ENCODE data around the gene CDC14B. TPM values are rescaled to one million over a fixed set of nuclear protein-coding genes. Genes with fewer than 3 reads are reported as not detected.

The CDC14B gene
- polyA plus RNA-seq, 2 donors = 1.8 to 2.1 TPM

DNA sequence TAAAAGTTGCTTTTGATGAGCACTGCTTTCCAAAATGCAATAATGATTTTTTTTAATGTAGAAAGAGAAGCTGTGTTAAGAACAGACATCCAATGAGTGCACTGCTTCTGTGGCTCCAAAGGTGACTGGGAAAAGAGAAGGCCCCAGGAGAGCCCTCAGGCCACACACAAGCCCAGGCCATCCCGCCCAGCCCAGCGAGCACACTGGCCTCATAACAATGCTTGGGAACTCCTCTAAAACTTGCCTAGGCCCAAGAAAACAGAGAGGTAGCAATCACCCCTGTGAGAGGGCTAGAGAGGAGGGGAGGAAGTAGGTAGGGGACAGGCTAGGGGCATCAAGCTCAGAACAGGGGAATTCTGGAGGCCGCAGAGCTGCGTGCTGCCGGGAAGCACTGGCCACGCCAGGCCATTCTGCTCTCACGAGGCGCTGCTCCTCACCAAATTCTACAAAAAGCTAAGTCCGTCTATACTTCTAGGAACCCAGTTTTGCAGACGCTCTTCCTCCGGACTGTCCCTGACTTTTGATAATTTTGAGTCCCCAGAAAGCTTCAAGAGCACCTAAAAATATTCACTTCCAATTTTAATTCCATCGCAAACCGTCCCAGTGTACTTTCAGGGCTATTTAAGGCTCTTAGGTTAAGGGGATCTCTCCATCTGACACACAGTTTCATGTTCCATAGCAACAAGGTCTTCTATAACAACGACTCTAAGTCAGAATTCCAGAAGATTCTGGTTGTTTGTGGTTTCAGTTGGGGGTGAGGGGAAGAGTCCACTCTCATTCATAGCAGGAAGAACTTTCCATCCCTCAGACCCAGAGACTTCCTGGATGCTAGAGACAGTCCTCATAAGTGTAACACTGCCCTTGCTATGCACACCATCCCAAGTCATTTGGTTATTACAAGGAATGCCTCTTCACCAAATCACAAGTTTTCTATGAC is 118.7 kb downstream of the CDC14B start:
- no peak overlapping the region for H3K27ac ChIP-seq (ENCODE audit: low read depth in 2 of 2, low read length in 1 of 2)
- 91 to 92% methylated on average over 14 of the region's 14 CpGs for WGBS, 2 donors

DNA sequence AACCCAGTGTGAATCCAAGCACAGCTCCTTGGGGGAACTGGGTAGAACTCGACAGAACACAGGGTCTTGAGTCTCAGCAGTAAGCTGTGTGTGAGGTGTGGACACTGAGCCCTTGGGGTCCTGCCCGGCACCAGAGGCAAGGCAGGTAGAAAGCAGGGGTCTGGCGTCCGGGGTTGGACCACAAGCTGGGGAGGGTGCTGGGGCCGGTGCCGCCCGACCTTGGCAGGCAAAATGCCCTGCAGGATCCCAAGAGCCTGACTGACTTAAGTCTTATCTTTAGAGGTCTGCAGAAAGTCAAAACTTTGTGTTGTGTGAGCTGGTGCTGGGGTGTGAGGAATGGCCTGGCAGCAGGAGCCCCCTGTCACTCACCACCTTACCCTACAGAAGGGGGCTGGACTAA is 120.4 kb downstream of the CDC14B start:
- Histone ChIP-seq H3K4me1 (ENCODE audit: control insufficient read depth in 2 of 2, insufficient read depth in 2 of 2, low read length in 1 of 2) (no peaks in the 10 kb centered on the region), H3K4me3 (ENCODE audit: low read depth in 1 of 2, low read length in 2 of 2) (no peak overlapping the region), H3K27ac (ENCODE audit: low read depth in 2 of 2, low read length in 1 of 2) (no peak overlapping the region), H3K36me3 (ENCODE audit: control insufficient read depth in 2 of 2, insufficient read depth in 2 of 2, low read length in 1 of 2) (no peaks in the 10 kb centered on the region), H3K9me3 (ENCODE audit: control insufficient read depth in 2 of 2, insufficient read depth in 1 of 2, low read depth in 1 of 2, low read length in 1 of 2) (no peaks in the 10 kb centered on the region), H3K27me3 (ENCODE audit: control insufficient read depth in 1 of 2, insufficient read depth in 2 of 2, low read length in 2 of 2) (no peaks in the 10 kb centered on the region)
- WGBS, 2 donors = 90 to 94% methylated on average over 7 of the region's 7 CpGs

More for the DNA sequence above, 118.7 kb downstream of the CDC14B start:
- no peaks in the 10 kb centered on the region for H3K9me3 ChIP-seq (ENCODE audit: control insufficient read depth in 2 of 2, insufficient read depth in 1 of 2, low read depth in 1 of 2, low read length in 1 of 2)
- no peaks in the 10 kb centered on the region for H3K27me3 ChIP-seq (ENCODE audit: control insufficient read depth in 1 of 2, insufficient read depth in 2 of 2, low read length in 2 of 2)
- no peak overlapping the region for H3K4me3 ChIP-seq (ENCODE audit: low read depth in 1 of 2, low read length in 2 of 2)
- H3K4me1 ChIP-seq (ENCODE audit: control insufficient read depth in 2 of 2, insufficient read depth in 2 of 2, low read length in 1 of 2) = no peaks in the 10 kb centered on the region
- H3K36me3 ChIP-seq (ENCODE audit: control insufficient read depth in 2 of 2, insufficient read depth in 2 of 2, low read length in 1 of 2) = no peaks in the 10 kb centered on the region

GRCh38 chr9:96498796-96499195 is 120.8 kb downstream of the CDC14B start:
- H3K9me3 ChIP-seq (ENCODE audit: control insufficient read depth in 2 of 2, insufficient read depth in 1 of 2, low read depth in 1 of 2, low read length in 1 of 2) = no peaks in the 10 kb centered on the region
- H3K4me3 ChIP-seq (ENCODE audit: low read depth in 1 of 2, low read length in 2 of 2) = no peak overlapping the region
- WGBS, 2 donors = 79 to 85% methylated on average over 7 of the region's 7 CpGs

DNA sequence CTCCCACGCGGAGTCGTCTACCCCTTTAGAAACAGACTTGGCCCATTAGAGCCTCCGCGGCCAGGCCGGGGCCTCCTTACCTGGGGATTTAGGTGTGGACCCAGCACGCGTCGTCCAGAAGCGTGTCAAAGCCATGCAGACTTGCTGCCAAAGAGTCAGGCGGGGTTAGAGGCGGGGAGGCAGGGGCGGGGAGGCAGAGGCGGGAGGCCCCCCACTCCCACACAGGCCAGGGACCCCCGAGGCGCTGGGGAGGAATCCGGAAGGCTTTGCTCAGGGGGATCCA is 122.6 kb downstream of the CDC14B start:
- H3K9me3 ChIP-seq (ENCODE audit: control insufficient read depth in 2 of 2, insufficient read depth in 1 of 2, low read depth in 1 of 2, low read length in 1 of 2) = no peaks in the 10 kb centered on the region
- no peak overlapping the region for H3K27ac ChIP-seq (ENCODE audit: low read depth in 2 of 2, low read length in 1 of 2)
- WGBS, 2 donors = 93 to 95% methylated on average over 15 to 17 of the region's 17 CpGs
- no peak overlapping the region for H3K4me3 ChIP-seq (ENCODE audit: low read depth in 1 of 2, low read length in 2 of 2)
- no peaks in the 10 kb centered on the region for H3K27me3 ChIP-seq (ENCODE audit: control insufficient read depth in 1 of 2, insufficient read depth in 2 of 2, low read length in 2 of 2)
- no peaks in the 10 kb centered on the region for H3K36me3 ChIP-seq (ENCODE audit: control insufficient read depth in 2 of 2, insufficient read depth in 2 of 2, low read length in 1 of 2)
- H3K4me1 ChIP-seq (ENCODE audit: control insufficient read depth in 2 of 2, insufficient read depth in 2 of 2, low read length in 1 of 2) = no peaks in the 10 kb centered on the region

More at GRCh38 chr9:96498796-96499195, 120.8 kb downstream of the CDC14B start:
- H3K27me3 ChIP-seq (ENCODE audit: control insufficient read depth in 1 of 2, insufficient read depth in 2 of 2, low read length in 2 of 2) = no peaks in the 10 kb centered on the region
- no peaks in the 10 kb centered on the region for H3K36me3 ChIP-seq (ENCODE audit: control insufficient read depth in 2 of 2, insufficient read depth in 2 of 2, low read length in 1 of 2)
- no peak overlapping the region for H3K27ac ChIP-seq (ENCODE audit: low read depth in 2 of 2, low read length in 1 of 2)
- H3K4me1 ChIP-seq (ENCODE audit: control insufficient read depth in 2 of 2, insufficient read depth in 2 of 2, low read length in 1 of 2) = no peaks in the 10 kb centered on the region

DNA sequence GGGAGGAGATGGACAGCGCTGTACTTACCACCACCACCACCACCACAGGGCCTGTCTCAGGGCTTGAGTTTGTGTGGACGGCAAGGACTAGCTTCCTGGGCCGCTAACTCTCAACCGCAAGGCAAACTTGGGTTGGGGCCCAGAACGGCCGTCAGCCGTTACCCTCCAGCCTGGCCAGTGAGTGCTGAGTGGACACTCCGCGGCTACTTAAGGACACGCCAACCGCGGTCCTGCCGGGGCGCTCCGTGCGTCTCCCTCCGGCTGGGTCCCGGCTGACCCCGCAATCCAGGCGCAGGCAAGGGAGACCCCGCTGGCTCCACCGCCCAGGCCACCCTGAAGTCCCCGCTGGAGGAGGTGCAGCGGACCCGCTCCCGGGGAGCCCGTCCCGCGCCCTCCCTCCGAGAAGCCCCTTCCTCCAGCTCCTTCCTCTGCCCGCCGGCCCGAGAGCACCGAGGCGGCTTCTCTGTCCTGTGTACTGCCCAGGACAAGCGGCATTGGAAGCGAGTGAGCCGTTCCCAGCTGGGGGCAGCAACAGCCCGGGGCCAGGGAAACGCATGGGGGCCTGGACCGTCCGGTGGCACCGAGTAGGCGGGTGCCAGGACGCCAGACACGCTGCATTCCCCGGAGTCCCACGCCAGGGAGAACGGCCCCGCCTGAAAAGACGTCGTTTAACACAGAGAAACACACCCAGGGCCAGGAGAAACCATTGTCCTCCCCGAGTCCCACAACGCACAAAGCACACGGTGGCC is 123.1 kb downstream of the CDC14B start:
- H3K27me3 ChIP-seq (ENCODE audit: control insufficient read depth in 1 of 2, insufficient read depth in 2 of 2, low read length in 2 of 2) = no peaks in the 10 kb centered on the region
- no peaks in the 10 kb centered on the region for H3K9me3 ChIP-seq (ENCODE audit: control insufficient read depth in 2 of 2, insufficient read depth in 1 of 2, low read depth in 1 of 2, low read length in 1 of 2)
- H3K4me3 ChIP-seq (ENCODE audit: low read depth in 1 of 2, low read length in 2 of 2) = no peak overlapping the region
- H3K4me1 ChIP-seq (ENCODE audit: control insufficient read depth in 2 of 2, insufficient read depth in 2 of 2, low read length in 1 of 2) = no peaks in the 10 kb centered on the region
- no peak overlapping the region for H3K27ac ChIP-seq (ENCODE audit: low read depth in 2 of 2, low read length in 1 of 2)
- peaks cover 0 to 3% of the 10 kb centered on the region in 2 donors for H3K36me3 ChIP-seq (ENCODE audit: control insufficient read depth in 2 of 2, insufficient read depth in 2 of 2, low read length in 1 of 2)
- 96% methylated on average over 48 to 55 of the region's 55 CpGs for WGBS, 2 donors

- H3K9me3 ChIP-seq (ENCODE audit: control insufficient read depth in 2 of 2, insufficient read depth in 1 of 2, low read depth in 1 of 2, low read length in 1 of 2) = no peaks in the 10 kb centered on the region
- WGBS, 2 donors = 84 to 87% methylated on average over 11 of the region's 11 CpGs
- H3K4me3 ChIP-seq (ENCODE audit: low read depth in 1 of 2, low read length in 2 of 2) = no peak overlapping the region
- H3K27ac ChIP-seq (ENCODE audit: low read depth in 2 of 2, low read length in 1 of 2) = no peak overlapping the region
- H3K4me1 ChIP-seq (ENCODE audit: control insufficient read depth in 2 of 2, insufficient read depth in 2 of 2, low read length in 1 of 2) = no peaks in the 10 kb centered on the region
- no peaks in the 10 kb centered on the region for H3K27me3 ChIP-seq (ENCODE audit: control insufficient read depth in 1 of 2, insufficient read depth in 2 of 2, low read length in 2 of 2)
- peaks cover 0 to 5% of the 10 kb centered on the region in 2 donors for H3K36me3 ChIP-seq (ENCODE audit: control insufficient read depth in 2 of 2, insufficient read depth in 2 of 2, low read length in 1 of 2)
Observed at GRCh38 chr9:96495341-96495740, 124.3 kb downstream of the CDC14B start.

DNA sequence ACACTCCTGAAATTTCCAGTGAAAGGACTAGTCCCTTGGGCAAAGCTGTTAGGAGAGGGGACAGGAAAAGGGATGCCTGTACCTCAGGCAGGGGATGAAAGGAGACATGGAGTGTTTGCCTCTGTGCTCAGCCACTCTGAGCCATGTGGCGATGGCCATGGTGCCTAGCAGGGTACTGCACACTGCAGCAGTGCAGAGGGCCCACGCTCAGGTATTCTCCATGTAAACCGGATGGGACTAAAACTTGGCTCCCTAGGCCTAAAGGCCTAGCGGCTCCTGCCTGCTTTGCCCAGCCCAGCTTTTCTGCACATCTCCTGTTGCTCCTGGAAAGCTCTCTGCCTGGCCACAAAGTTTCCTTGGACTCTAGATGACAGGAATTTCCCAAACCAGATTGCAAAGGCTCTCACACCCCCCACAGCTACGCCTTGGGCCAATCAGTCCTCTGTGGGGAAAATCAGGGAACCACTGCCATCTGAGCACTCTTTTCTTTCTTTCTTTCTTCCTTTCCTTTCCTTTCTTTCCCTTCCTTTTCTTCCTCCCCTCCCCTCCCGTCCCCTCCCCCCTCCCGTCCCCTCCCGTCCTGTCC is 125.3 kb downstream of the CDC14B start:
- Histone ChIP-seq H3K4me1 (ENCODE audit: control insufficient read depth in 2 of 2, insufficient read depth in 2 of 2, low read length in 1 of 2) (no peaks in the 10 kb centered on the region), H3K27me3 (ENCODE audit: control insufficient read depth in 1 of 2, insufficient read depth in 2 of 2, low read length in 2 of 2) (no peaks in the 10 kb centered on the region), H3K36me3 (ENCODE audit: control insufficient read depth in 2 of 2, insufficient read depth in 2 of 2, low read length in 1 of 2) (peaks cover 0 to 7% of the 10 kb centered on the region in 2 donors), H3K27ac (ENCODE audit: low read depth in 2 of 2, low read length in 1 of 2) (no peak overlapping the region), H3K9me3 (ENCODE audit: control insufficient read depth in 2 of 2, insufficient read depth in 1 of 2, low read depth in 1 of 2, low read length in 1 of 2) (no peaks in the 10 kb centered on the region), H3K4me3 (ENCODE audit: low read depth in 1 of 2, low read length in 2 of 2) (no peak overlapping the region)
- 86 to 91% methylated on average over 8 of the region's 8 CpGs for WGBS, 2 donors

- H3K4me3 ChIP-seq (ENCODE audit: low read depth in 1 of 2, low read length in 2 of 2) = no peak overlapping the region
- no peaks in the 10 kb centered on the region for H3K27me3 ChIP-seq (ENCODE audit: control insufficient read depth in 1 of 2, insufficient read depth in 2 of 2, low read length in 2 of 2)
- H3K9me3 ChIP-seq (ENCODE audit: control insufficient read depth in 2 of 2, insufficient read depth in 1 of 2, low read depth in 1 of 2, low read length in 1 of 2) = no peaks in the 10 kb centered on the region
- no peaks in the 10 kb centered on the region for H3K4me1 ChIP-seq (ENCODE audit: control insufficient read depth in 2 of 2, insufficient read depth in 2 of 2, low read length in 1 of 2)
- H3K27ac ChIP-seq (ENCODE audit: low read depth in 2 of 2, low read length in 1 of 2) = no peak overlapping the region
- 87 to 89% methylated on average over 13 of the region's 13 CpGs for WGBS, 2 donors
- H3K36me3 ChIP-seq (ENCODE audit: control insufficient read depth in 2 of 2, insufficient read depth in 2 of 2, low read length in 1 of 2) = peaks cover 0 to 12% of the 10 kb centered on the region in 2 donors
Observed at GRCh38 chr9:96493757-96494156, 125.9 kb downstream of the CDC14B start.

DNA sequence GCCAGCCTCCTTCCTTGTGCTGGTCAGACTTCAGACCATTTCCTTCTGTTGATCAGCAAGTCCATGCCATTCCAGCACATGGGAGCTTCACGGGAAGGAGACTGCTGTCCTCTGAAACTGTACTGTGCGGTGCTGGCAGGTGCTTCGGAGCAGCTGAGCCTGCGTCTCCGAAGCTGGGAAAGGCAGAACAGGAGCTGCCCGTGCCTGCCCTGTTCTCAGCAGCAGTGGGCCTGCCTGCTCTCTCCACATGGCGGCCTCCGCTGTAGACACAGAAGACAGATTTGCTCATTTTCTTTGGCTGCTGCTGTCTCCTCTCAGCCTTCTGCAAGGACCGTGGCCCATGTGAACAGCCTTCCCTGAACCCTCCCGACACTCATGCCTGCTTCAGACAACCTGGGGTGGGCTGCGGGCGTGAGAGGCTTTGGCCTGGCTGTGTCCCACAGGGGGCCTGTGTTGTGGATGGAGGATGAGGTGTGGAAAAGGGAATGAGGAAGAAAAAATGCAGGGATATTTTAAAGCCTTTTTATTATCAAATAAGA is 126.6 kb downstream of the CDC14B start:
- Histone ChIP-seq H3K4me1 (ENCODE audit: control insufficient read depth in 2 of 2, insufficient read depth in 2 of 2, low read length in 1 of 2) (no peaks in the 10 kb centered on the region), H3K36me3 (ENCODE audit: control insufficient read depth in 2 of 2, insufficient read depth in 2 of 2, low read length in 1 of 2) (peaks cover 0 to 15% of the 10 kb centered on the region in 2 donors), H3K27me3 (ENCODE audit: control insufficient read depth in 1 of 2, insufficient read depth in 2 of 2, low read length in 2 of 2) (no peaks in the 10 kb centered on the region), H3K4me3 (ENCODE audit: low read depth in 1 of 2, low read length in 2 of 2) (no peak overlapping the region), H3K27ac (ENCODE audit: low read depth in 2 of 2, low read length in 1 of 2) (no peak overlapping the region), H3K9me3 (ENCODE audit: control insufficient read depth in 2 of 2, insufficient read depth in 1 of 2, low read depth in 1 of 2, low read length in 1 of 2) (no peaks in the 10 kb centered on the region)
- WGBS, 2 donors = 90% methylated on average over 12 of the region's 12 CpGs

All from esophagus (tissue), 2 donors.